Common myeloid progenitor, CD34-positive (primary cell): ENCODE results near the gene CD274.

Experiments
- CTCF ChIA-PET: fragments of 350-600 bp; sonication (Branson Sonifier 250); formaldehyde crosslinking; loops from one replicate; lab custom pipeline; 2021; ENCODE audit warnings: antibody characterized with exemption; lab: Charles Lee
- POLR2A ChIA-PET: fragments of 350-600 bp; sonication (Branson Sonifier 250); formaldehyde crosslinking; loops from one replicate; lab custom pipeline; 2021; ENCODE audit warnings: antibody characterized with exemption; lab: Charles Lee
- DNase-seq, 3 donors: peaks; one replicate each; pipeline versions ENCODE4 v3.0.0 to v3.0.0-alpha.2; 2013
- H3K27ac ChIP-seq, 2 experiments: 1 replicate in 1 of 2; 2 replicates in 1 of 2; pipeline ENCODE4 v1.7.0; 2013; ENCODE audit warnings: inconsistent platforms in 2 of 2, low read length in 2 of 2, mild to moderate bottlenecking in 2 of 2, low read depth in 1 of 2, moderate library complexity in 1 of 2; ENCODE audit not compliant: severe bottlenecking in 2 of 2, insufficient read depth in 1 of 2, poor library complexity in 1 of 2
- H3K27me3 ChIP-seq, 5 experiments: replicated peaks in 2 of 5; 1 replicate in 3 of 5; 2 replicates in 2 of 5; pipeline versions ENCODE4 v1.6.1 to v1.7.0; 2013; ENCODE audit warnings: low read length in 4 of 5, mild to moderate bottlenecking in 2 of 5, moderate library complexity in 2 of 5, inconsistent platforms in 1 of 5; ENCODE audit not compliant: insufficient read depth in 5 of 5, control insufficient read depth in 4 of 5
- H3K36me3 ChIP-seq, 4 experiments: 1 replicate in 2 of 4; 2 replicates in 2 of 4; pipeline versions ENCODE4 v1.6.1 to v1.7.0; 2013; ENCODE audit warnings: low read length in 3 of 4, control low read depth in 1 of 4, mild to moderate bottlenecking in 1 of 4; ENCODE audit not compliant: control insufficient read depth in 4 of 4, insufficient read depth in 4 of 4
- H3K4me1 ChIP-seq, 4 experiments: 1 replicate in 3 of 4; 2 replicates in 1 of 4; pipeline versions ENCODE4 v1.6.1 to v1.7.1; 2013; ENCODE audit warnings: low read length in 3 of 4, mild to moderate bottlenecking in 3 of 4, control low read depth in 1 of 4, inconsistent platforms in 1 of 4, moderate library complexity in 1 of 4; ENCODE audit not compliant: control insufficient read depth in 4 of 4, insufficient read depth in 4 of 4; ENCODE audit errors: control extremely low read depth in 1 of 4
- H3K4me3 ChIP-seq, 7 experiments: 1 replicate in 4 of 7; 2 replicates in 3 of 7; pipeline versions ENCODE4 v1.5.1 to v1.7.0; 2013; ENCODE audit warnings: mild to moderate bottlenecking in 7 of 7, low read length in 6 of 7, moderate library complexity in 6 of 7, inconsistent platforms in 2 of 7, low read depth in 2 of 7, control low read depth in 1 of 7; ENCODE audit not compliant: insufficient read depth in 4 of 7, control insufficient read depth in 1 of 7; ENCODE audit errors: extremely low read depth in 1 of 7
- H3K9me3 ChIP-seq, 5 experiments: 1 replicate in 4 of 5; 2 replicates in 1 of 5; pipeline versions ENCODE4 v1.6.1 to v1.7.1; 2013; ENCODE audit warnings: low read length in 4 of 5, mild to moderate bottlenecking in 2 of 5, inconsistent platforms in 1 of 5, low read depth in 1 of 5, moderate library complexity in 1 of 5; ENCODE audit not compliant: control insufficient read depth in 4 of 5, insufficient read depth in 2 of 5; ENCODE audit errors: control extremely low read depth in 1 of 5
- WGBS: methylation state at CpG from one replicate; pipeline ENCODE4 v1.1.5; 2013; ENCODE audit not compliant: insufficient coverage; 5-methylcytosine and 5-hydroxymethylcytosine counted together

Gene CD274

GRCh38 chr9:5422276-5422675 lies 28.1 kb upstream of the CD274 start:
- DNase-seq = no peak
- POLR2A ChIA-PET = no interaction called here
- Histone ChIP-seq H3K36me3 (peaks cover 0 to 10% (median 2%) of the 10 kb centered on the region in 4 experiments), H3K4me3 (no peak overlapping the region), H3K27me3 (no peaks in the 10 kb centered on the region), H3K9me3 (peaks cover 0 to 2% (median 0%) of the 10 kb centered on the region in 5 experiments), H3K4me1 (no peaks in the 10 kb centered on the region), H3K27ac (no peak overlapping the region)
- WGBS = no CpG with 5 or more reads among the region's 1 CpG
- CTCF ChIA-PET = interaction anchor here (0.7 to 1.3 kb wide), 3 partner anchors 16 to 167 kb away, joined by 3 to 4 read pairs (median 3); no protein-coding TSS in a partner anchor

- peak in 2 of 3 donors; percentile 47 to 53 for DNase-seq
- no peaks in the 10 kb centered on the region for H3K4me1 ChIP-seq
- H3K9me3 ChIP-seq = no peaks in the 10 kb centered on the region
- no peaks in the 10 kb centered on the region for H3K27me3 ChIP-seq
- ChIA-PET CTCF (interaction anchor here (0.9 to 1.7 kb wide), 6 partner anchors 175 to 406 kb away, joined by 3 to 7 read pairs (median 3); no protein-coding TSS in a partner anchor), POLR2A (no interaction called here)
- H3K4me3 ChIP-seq = no peak overlapping the region
- H3K27ac ChIP-seq = no peak overlapping the region
- peaks cover 0 to 2% (median 0%) of the 10 kb centered on the region in 4 experiments for H3K36me3 ChIP-seq
- no CpG with 5 or more reads among the region's 2 CpGs for WGBS
Measured at GRCh38 chr9:5425006-5425628, 25.2 kb upstream of the CD274 start.

GRCh38 chr9:5427005-5427404 lies 23.3 kb upstream of the CD274 start:
- Histone ChIP-seq H3K27ac (no peak overlapping the region), H3K4me3 (no peak overlapping the region), H3K9me3 (no peaks in the 10 kb centered on the region), H3K27me3 (no peaks in the 10 kb centered on the region), H3K36me3 (peaks cover 2 to 5% (median 3%) of the 10 kb centered on the region in 4 experiments), H3K4me1 (no peaks in the 10 kb centered on the region)
- CTCF ChIA-PET = no interaction called here
- no peak for DNase-seq
- POLR2A ChIA-PET = no interaction called here

GRCh38 chr9:5428172-5428571 lies 22.2 kb upstream of the CD274 start:
- no peak overlapping the region for H3K27ac ChIP-seq
- ChIA-PET CTCF (no interaction called here), POLR2A (interaction anchor here (0.6 kb wide), 1 partner anchor 148 kb away, joined by 3 read pairs; no protein-coding TSS in a partner anchor)
- DNase-seq = no peak
- no peak overlapping the region for H3K4me3 ChIP-seq
- H3K36me3 ChIP-seq = peaks cover 2 to 8% (median 4%) of the 10 kb centered on the region in 4 experiments
- H3K9me3 ChIP-seq = no peaks in the 10 kb centered on the region
- H3K4me1 ChIP-seq = no peaks in the 10 kb centered on the region
- no peaks in the 10 kb centered on the region for H3K27me3 ChIP-seq
- WGBS = 90% methylated on average over 3 of the region's 3 CpGs

GRCh38 chr9:5428794-5429528 lies 21.4 kb upstream of the CD274 start:
- peaks cover 2 to 8% (median 4%) of the 10 kb centered on the region in 4 experiments for H3K36me3 ChIP-seq
- H3K27ac ChIP-seq = no peak overlapping the region
- ChIA-PET POLR2A (interaction anchor here (0.6 kb wide), 1 partner anchor 149 kb away, joined by 3 read pairs; no protein-coding TSS in a partner anchor), CTCF (interaction anchor here (1.1 to 2.0 kb wide), 4 partner anchors 11 to 172 kb away, joined by 3 to 5 read pairs (median 4); no protein-coding TSS in a partner anchor)
- H3K27me3 ChIP-seq = no peaks in the 10 kb centered on the region
- 100% methylated on average over 2 of the region's 2 CpGs for WGBS
- no peak for DNase-seq
- no peaks in the 10 kb centered on the region for H3K4me1 ChIP-seq
- no peaks in the 10 kb centered on the region for H3K9me3 ChIP-seq
- no peak overlapping the region for H3K4me3 ChIP-seq

- DNase-seq = no peak
- WGBS = 96% methylated on average over 10 of the region's 10 CpGs
- ChIA-PET CTCF (interaction anchor here (1.2 to 2.0 kb wide), 3 partner anchors 10 to 171 kb away, joined by 3 to 5 read pairs (median 4); no protein-coding TSS in a partner anchor), POLR2A (no interaction called here)
- Histone ChIP-seq H3K9me3 (no peaks in the 10 kb centered on the region), H3K27ac (no peak overlapping the region), H3K4me1 (no peaks in the 10 kb centered on the region), H3K4me3 (no peak overlapping the region), H3K36me3 (peaks cover 2 to 11% (median 4%) of the 10 kb centered on the region in 4 experiments), H3K27me3 (no peaks in the 10 kb centered on the region)
Measured at GRCh38 chr9:5429873-5430564, 20.3 kb upstream of the CD274 start.
